Suprapubic skin (tissue), 3 donors: Measurements from ENCODE around the gene RUNX2.
"Not testable (repeated sequence)": the region's sequence is repeated elsewhere in the genome, so short reads cannot be mapped to it uniquely, and the experiment has no call there.

Experiments used
- CTCF ChIP-seq, 2 donors: fragments of 200-600 bp in 1 of 2; fragments of 450-650 bp in 1 of 2; sonication (generic) in 1 of 2; IDR thresholded peaks; one replicate each; pipeline ENCODE4 v1.5.1; 2016 to 2019; ENCODE audit warnings: antibody characterized with exemption in 2 of 2, mild to moderate bottlenecking in 1 of 2, moderate library complexity in 1 of 2
- POLR2AphosphoS5 ChIP-seq, 3 donors: sonication (generic); formaldehyde crosslinking; IDR thresholded peaks; one replicate each; pipeline ENCODE4 v1.6.1; 2017; ENCODE audit warnings: antibody characterized with exemption in 3 of 3

DNA sequence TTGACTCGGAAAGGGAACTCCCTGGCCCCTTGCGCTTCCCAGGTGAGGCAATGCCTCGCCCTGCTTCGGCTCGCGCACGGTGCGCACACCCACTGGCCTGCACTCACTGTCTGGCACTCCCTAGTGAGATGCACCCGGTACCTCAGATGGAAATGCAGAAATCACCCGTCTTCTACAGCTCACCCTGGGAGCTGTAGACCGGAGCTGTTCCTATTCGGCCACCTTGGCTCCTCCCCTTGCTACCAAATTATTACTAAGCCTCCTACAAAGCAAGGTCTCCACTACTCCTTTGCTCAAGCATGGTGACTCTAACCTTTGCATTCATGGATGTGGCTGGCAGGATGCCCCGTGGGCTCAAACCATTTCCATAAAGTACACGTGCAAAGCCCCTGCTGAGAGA, 347.0 kb downstream of the RUNX2 start:
- not testable (repeated sequence) for TF ChIP-seq POLR2AphosphoS5, CTCF (IDR thresholded peaks at IDR 0.05)
